Measurements from ENCODE around the gene MKX.
A peak's percentile ranks its signal among the peaks of the same experiment; 100 is the strongest.

The MKX gene

GRCh38 chr10:27642023-27642589 lies 103.5 kb downstream of the MKX start:
- Histone ChIP-seq H3K4me3 (ENCODE audit: low read depth in 1 of 5, low read length in 5 of 5) (no peak overlapping the region), H3K9me3 (ENCODE audit: control insufficient read depth in 5 of 5, low read length in 5 of 5) (peaks cover 0 to 4% (median 0%) of the 10 kb centered on the region in 5 donors), H3K4me1 (ENCODE audit: control insufficient read depth in 5 of 5, insufficient read depth in 5 of 5, low read length in 5 of 5) (peaks cover 0 to 27% (median 16%) of the 10 kb centered on the region in 5 donors), H3K36me3 (ENCODE audit: control insufficient read depth in 5 of 5, insufficient read depth in 5 of 5, low read length in 5 of 5) (no peaks in the 10 kb centered on the region), H3K27ac (ENCODE audit: low read depth, low read length) (no peak overlapping the region), H3K27me3 (ENCODE audit: control insufficient read depth in 5 of 5, insufficient read depth in 4 of 5, low read length in 5 of 5) (no peaks in the 10 kb centered on the region), H3K9ac (ENCODE audit: low read length in 5 of 5) (no peak overlapping the region)

- peaks cover 0 to 15% (median 6%) of the 10 kb centered on the region in 5 donors for H3K4me1 ChIP-seq (ENCODE audit: control insufficient read depth in 5 of 5, insufficient read depth in 5 of 5, low read length in 5 of 5)
- H3K27me3 ChIP-seq (ENCODE audit: control insufficient read depth in 5 of 5, insufficient read depth in 4 of 5, low read length in 5 of 5): no peaks in the 10 kb centered on the region
- H3K9ac ChIP-seq (ENCODE audit: low read length in 5 of 5): no peak overlapping the region
- H3K27ac ChIP-seq (ENCODE audit: low read depth, low read length): no peak overlapping the region
- H3K4me3 ChIP-seq (ENCODE audit: low read depth in 1 of 5, low read length in 5 of 5): no peak overlapping the region
- H3K36me3 ChIP-seq (ENCODE audit: control insufficient read depth in 5 of 5, insufficient read depth in 5 of 5, low read length in 5 of 5): no peaks in the 10 kb centered on the region
- peaks cover 0 to 4% (median 0%) of the 10 kb centered on the region in 5 donors for H3K9me3 ChIP-seq (ENCODE audit: control insufficient read depth in 5 of 5, low read length in 5 of 5)
These were observed 107.4 kb downstream of the MKX start for GRCh38 chr10:27638071-27638750.

- no peak overlapping the region for H3K9ac ChIP-seq (ENCODE audit: low read length in 5 of 5)
- no peak overlapping the region for H3K4me3 ChIP-seq (ENCODE audit: low read depth in 1 of 5, low read length in 5 of 5)
- H3K4me1 ChIP-seq (ENCODE audit: control insufficient read depth in 5 of 5, insufficient read depth in 5 of 5, low read length in 5 of 5): peaks cover 0 to 12% (median 4%) of the 10 kb centered on the region in 5 donors
- H3K36me3 ChIP-seq (ENCODE audit: control insufficient read depth in 5 of 5, insufficient read depth in 5 of 5, low read length in 5 of 5): no peaks in the 10 kb centered on the region
- no peak overlapping the region for H3K27ac ChIP-seq (ENCODE audit: low read depth, low read length)
- H3K27me3 ChIP-seq (ENCODE audit: control insufficient read depth in 5 of 5, insufficient read depth in 4 of 5, low read length in 5 of 5): no peaks in the 10 kb centered on the region
- H3K9me3 ChIP-seq (ENCODE audit: control insufficient read depth in 5 of 5, low read length in 5 of 5): peaks cover 0 to 4% (median 0%) of the 10 kb centered on the region in 5 donors
These were observed 108.0 kb downstream of the MKX start for GRCh38 chr10:27637601-27638000.

GRCh38 chr10:27636816-27637215 lies 108.8 kb downstream of the MKX start:
- Histone ChIP-seq H3K36me3 (ENCODE audit: control insufficient read depth in 5 of 5, insufficient read depth in 5 of 5, low read length in 5 of 5) (no peaks in the 10 kb centered on the region), H3K9me3 (ENCODE audit: control insufficient read depth in 5 of 5, low read length in 5 of 5) (no peaks in the 10 kb centered on the region), H3K27ac (ENCODE audit: low read depth, low read length) (no peak overlapping the region), H3K4me1 (ENCODE audit: control insufficient read depth in 5 of 5, insufficient read depth in 5 of 5, low read length in 5 of 5) (peaks cover 0 to 12% (median 4%) of the 10 kb centered on the region in 5 donors), H3K9ac (ENCODE audit: low read length in 5 of 5) (no peak overlapping the region), H3K27me3 (ENCODE audit: control insufficient read depth in 5 of 5, insufficient read depth in 4 of 5, low read length in 5 of 5) (no peaks in the 10 kb centered on the region), H3K4me3 (ENCODE audit: low read depth in 1 of 5, low read length in 5 of 5) (no peak overlapping the region)

- Histone ChIP-seq H3K9ac (ENCODE audit: low read length in 5 of 5) (no peak overlapping the region), H3K4me3 (ENCODE audit: low read depth in 1 of 5, low read length in 5 of 5) (no peak overlapping the region), H3K27me3 (ENCODE audit: control insufficient read depth in 5 of 5, insufficient read depth in 4 of 5, low read length in 5 of 5) (no peaks in the 10 kb centered on the region), H3K9me3 (ENCODE audit: control insufficient read depth in 5 of 5, low read length in 5 of 5) (no peaks in the 10 kb centered on the region), H3K4me1 (ENCODE audit: control insufficient read depth in 5 of 5, insufficient read depth in 5 of 5, low read length in 5 of 5) (peaks cover 0 to 12% (median 4%) of the 10 kb centered on the region in 5 donors), H3K27ac (ENCODE audit: low read depth, low read length) (no peak overlapping the region), H3K36me3 (ENCODE audit: control insufficient read depth in 5 of 5, insufficient read depth in 5 of 5, low read length in 5 of 5) (no peaks in the 10 kb centered on the region)
These were observed 109.8 kb downstream of the MKX start for GRCh38 chr10:27635699-27636270.

- no peak overlapping the region for H3K27ac ChIP-seq (ENCODE audit: low read depth, low read length)
- no peaks in the 10 kb centered on the region for H3K27me3 ChIP-seq (ENCODE audit: control insufficient read depth in 5 of 5, insufficient read depth in 4 of 5, low read length in 5 of 5)
- H3K9me3 ChIP-seq (ENCODE audit: control insufficient read depth in 5 of 5, low read length in 5 of 5): no peaks in the 10 kb centered on the region
- no peak overlapping the region for H3K9ac ChIP-seq (ENCODE audit: low read length in 5 of 5)
- H3K4me1 ChIP-seq (ENCODE audit: control insufficient read depth in 5 of 5, insufficient read depth in 5 of 5, low read length in 5 of 5): peaks cover 0 to 12% (median 4%) of the 10 kb centered on the region in 5 donors
- H3K36me3 ChIP-seq (ENCODE audit: control insufficient read depth in 5 of 5, insufficient read depth in 5 of 5, low read length in 5 of 5): no peaks in the 10 kb centered on the region
- H3K4me3 ChIP-seq (ENCODE audit: low read depth in 1 of 5, low read length in 5 of 5): no peak overlapping the region
These were observed 110.3 kb downstream of the MKX start for GRCh38 chr10:27635290-27635689.

- Histone ChIP-seq H3K4me1 (ENCODE audit: control insufficient read depth in 5 of 5, insufficient read depth in 5 of 5, low read length in 5 of 5) (peaks cover 0 to 15% (median 13%) of the 10 kb centered on the region in 5 donors), H3K9ac (ENCODE audit: low read length in 5 of 5) (no peak overlapping the region)
These were observed 117.0 kb downstream of the MKX start for GRCh38 chr10:27628621-27629020.

GRCh38 chr10:27626890-27627289 lies 118.7 kb downstream of the MKX start:
- H3K27ac ChIP-seq (ENCODE audit: low read depth, low read length): no peak overlapping the region
- H3K9me3 ChIP-seq (ENCODE audit: control insufficient read depth in 5 of 5, low read length in 5 of 5): no peaks in the 10 kb centered on the region
- H3K4me3 ChIP-seq (ENCODE audit: low read depth in 1 of 5, low read length in 5 of 5): no peak overlapping the region
- H3K27me3 ChIP-seq (ENCODE audit: control insufficient read depth in 5 of 5, insufficient read depth in 4 of 5, low read length in 5 of 5): no peaks in the 10 kb centered on the region
- peaks cover 0 to 19% (median 13%) of the 10 kb centered on the region in 5 donors for H3K4me1 ChIP-seq (ENCODE audit: control insufficient read depth in 5 of 5, insufficient read depth in 5 of 5, low read length in 5 of 5)
- H3K36me3 ChIP-seq (ENCODE audit: control insufficient read depth in 5 of 5, insufficient read depth in 5 of 5, low read length in 5 of 5): no peaks in the 10 kb centered on the region
- no peak overlapping the region for H3K9ac ChIP-seq (ENCODE audit: low read length in 5 of 5)

More at GRCh38 chr10:27628621-27629020, 117.0 kb downstream of the MKX start:
- Histone ChIP-seq H3K36me3 (ENCODE audit: control insufficient read depth in 5 of 5, insufficient read depth in 5 of 5, low read length in 5 of 5) (no peaks in the 10 kb centered on the region), H3K9me3 (ENCODE audit: control insufficient read depth in 5 of 5, low read length in 5 of 5) (no peaks in the 10 kb centered on the region), H3K27me3 (ENCODE audit: control insufficient read depth in 5 of 5, insufficient read depth in 4 of 5, low read length in 5 of 5) (no peaks in the 10 kb centered on the region), H3K27ac (ENCODE audit: low read depth, low read length) (no peak overlapping the region), H3K4me3 (ENCODE audit: low read depth in 1 of 5, low read length in 5 of 5) (no peak overlapping the region)

- Histone ChIP-seq H3K27ac (ENCODE audit: low read depth, low read length) (no peak overlapping the region), H3K9me3 (ENCODE audit: control insufficient read depth in 5 of 5, low read length in 5 of 5) (no peaks in the 10 kb centered on the region), H3K27me3 (ENCODE audit: control insufficient read depth in 5 of 5, insufficient read depth in 4 of 5, low read length in 5 of 5) (no peaks in the 10 kb centered on the region), H3K36me3 (ENCODE audit: control insufficient read depth in 5 of 5, insufficient read depth in 5 of 5, low read length in 5 of 5) (no peaks in the 10 kb centered on the region), H3K9ac (ENCODE audit: low read length in 5 of 5) (peak overlapping the region in 1 of 5 donors; percentile 41), H3K4me1 (ENCODE audit: control insufficient read depth in 5 of 5, insufficient read depth in 5 of 5, low read length in 5 of 5) (peaks cover 0 to 25% (median 22%) of the 10 kb centered on the region in 5 donors), H3K4me3 (ENCODE audit: low read depth in 1 of 5, low read length in 5 of 5) (peak overlapping the region in 3 of 5 donors; percentile 5 to 28 (median 13))
These were observed 120.0 kb downstream of the MKX start for GRCh38 chr10:27625452-27626211.
